Progenitor cell of endocrine pancreas (in vitro differentiated cells): ENCODE data around the gene MAP3K5. TPM values are rescaled to one million over a fixed set of nuclear protein-coding genes. Genes with fewer than 3 reads are reported as not detected.
A peak's percentile ranks its signal among the peaks of the same experiment; 100 is the strongest.

ENCODE experiments used
- DNase-seq: peaks from one replicate; pipeline ENCODE4 v3.0.0; 2021; ENCODE audit warnings: low spot score; ENCODE audit not compliant: unreplicated experiment
- H3K27ac Mint-ChIP-seq: 2 replicates; pipeline ENCODE4 v1.8.0; 2021; ENCODE audit warnings: mild to moderate bottlenecking, moderate library complexity, mixed read lengths
- H3K27me3 Mint-ChIP-seq: 2 replicates; pipeline ENCODE4 v1.8.0; 2021; ENCODE audit warnings: mixed read lengths
- H3K36me3 Mint-ChIP-seq: 2 replicates; pipeline ENCODE4 v1.8.0; 2022; ENCODE audit warnings: mixed read lengths; ENCODE audit not compliant: insufficient read depth
- H3K4me1 Mint-ChIP-seq: 2 replicates; pipeline ENCODE4 v1.8.0; 2021; ENCODE audit warnings: low read depth, mixed read lengths
- H3K4me3 Mint-ChIP-seq: 2 replicates; pipeline ENCODE4 v1.8.0; 2021; ENCODE audit warnings: low read depth, mild to moderate bottlenecking, moderate library complexity, mixed read lengths
- H3K9me3 Mint-ChIP-seq: 2 replicates; pipeline ENCODE4 v1.8.0; 2021; ENCODE audit warnings: low read depth, mixed read lengths
- total RNA-seq: library from RNA; stranded (reverse); gene quantifications from 2 replicates; pipeline ENCODE4 v1.2.1, GENCODE V29; 2021
- TF ChIP-seq, protein P1 (sequence below): fragments of 200-600 bp; sonication (generic); IDR thresholded peaks from one replicate; pipeline ENCODE4 v1.5.0; 2021; ENCODE audit warnings: antibody characterized with exemption, mild to moderate bottlenecking; ENCODE audit not compliant: unreplicated experiment

Gene MAP3K5
- total RNA-seq, 1 donor from 2014 or later, result 1.1 TPM

DNA sequence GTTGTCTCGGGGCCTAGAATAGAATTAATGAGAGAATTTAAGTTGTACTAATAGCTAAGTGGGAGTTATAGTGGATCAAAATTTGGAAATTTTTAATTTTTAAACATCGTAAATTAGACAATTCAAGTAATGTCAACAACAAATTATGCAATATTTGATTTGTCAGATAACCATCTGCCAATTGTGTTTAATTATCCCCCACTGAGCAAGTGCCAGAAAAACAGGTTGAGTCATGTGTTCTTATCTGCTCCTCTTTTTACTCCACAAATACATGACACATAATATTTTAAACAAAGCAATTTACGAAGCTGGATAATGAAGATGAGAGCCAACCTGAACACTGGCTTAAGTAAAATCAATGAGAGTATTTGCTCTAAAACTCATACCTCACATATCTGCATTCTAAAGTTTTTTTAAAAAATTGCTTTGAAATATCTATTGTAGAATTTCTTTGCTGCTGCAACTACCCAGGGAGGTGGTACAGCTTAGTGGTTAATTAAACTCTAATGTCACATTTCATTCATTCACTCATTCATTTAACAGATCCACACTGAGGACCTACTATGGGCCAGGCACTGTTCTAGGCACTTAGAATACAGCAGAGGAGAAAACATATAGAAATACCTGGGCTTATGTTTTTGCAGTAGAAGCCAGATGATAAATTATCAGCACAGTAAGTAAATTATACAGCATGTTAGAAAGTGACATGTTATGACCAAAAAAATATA is 184.9 kb downstream of the MAP3K5 start:
- Mint-ChIP-seq H3K4me3 (no peak overlapping the region), H3K27ac (no peak overlapping the region), H3K4me1 (peaks cover 9% of the 10 kb centered on the region), H3K27me3 (peaks cover 19% of the 10 kb centered on the region), H3K9me3 (no peaks in the 10 kb centered on the region), H3K36me3 (no peaks in the 10 kb centered on the region)
- no peak for DNase-seq
- TF ChIP-seq, protein P1, sequence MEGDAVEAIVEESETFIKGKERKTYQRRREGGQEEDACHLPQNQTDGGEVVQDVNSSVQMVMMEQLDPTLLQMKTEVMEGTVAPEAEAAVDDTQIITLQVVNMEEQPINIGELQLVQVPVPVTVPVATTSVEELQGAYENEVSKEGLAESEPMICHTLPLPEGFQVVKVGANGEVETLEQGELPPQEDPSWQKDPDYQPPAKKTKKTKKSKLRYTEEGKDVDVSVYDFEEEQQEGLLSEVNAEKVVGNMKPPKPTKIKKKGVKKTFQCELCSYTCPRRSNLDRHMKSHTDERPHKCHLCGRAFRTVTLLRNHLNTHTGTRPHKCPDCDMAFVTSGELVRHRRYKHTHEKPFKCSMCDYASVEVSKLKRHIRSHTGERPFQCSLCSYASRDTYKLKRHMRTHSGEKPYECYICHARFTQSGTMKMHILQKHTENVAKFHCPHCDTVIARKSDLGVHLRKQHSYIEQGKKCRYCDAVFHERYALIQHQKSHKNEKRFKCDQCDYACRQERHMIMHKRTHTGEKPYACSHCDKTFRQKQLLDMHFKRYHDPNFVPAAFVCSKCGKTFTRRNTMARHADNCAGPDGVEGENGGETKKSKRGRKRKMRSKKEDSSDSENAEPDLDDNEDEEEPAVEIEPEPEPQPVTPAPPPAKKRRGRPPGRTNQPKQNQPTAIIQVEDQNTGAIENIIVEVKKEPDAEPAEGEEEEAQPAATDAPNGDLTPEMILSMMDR, result no peak

DNA sequence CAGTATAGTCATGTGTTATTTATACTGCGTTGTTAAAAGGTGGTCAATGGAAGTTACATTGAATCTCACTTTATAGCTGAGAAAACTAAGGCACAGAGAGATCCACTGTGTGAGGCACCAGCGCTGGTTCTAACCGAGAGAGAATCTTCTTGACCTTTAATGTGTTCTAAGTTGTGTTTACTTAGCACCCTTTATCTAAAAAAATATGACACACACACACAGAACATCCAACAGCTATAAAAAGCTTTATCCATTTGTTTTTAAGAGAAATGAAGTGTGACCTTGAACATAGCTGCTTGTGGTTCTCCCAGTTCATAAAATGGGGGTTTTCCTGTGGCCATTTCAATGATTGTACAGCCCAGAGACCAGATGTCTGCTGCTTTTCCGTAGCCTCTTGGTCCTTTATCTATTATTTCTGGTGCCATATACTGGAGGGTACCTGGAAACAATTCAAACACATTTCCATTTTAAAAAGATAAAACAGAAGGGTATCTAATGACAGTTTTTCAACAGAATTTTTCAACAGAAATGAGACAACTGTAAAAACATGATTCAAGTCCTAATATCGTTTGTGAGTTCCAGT is 187.3 kb downstream of the MAP3K5 start:
- TF ChIP-seq, protein P1, result no peak
- Mint-ChIP-seq H3K27me3 (peaks cover 18% of the 10 kb centered on the region), H3K36me3 (no peaks in the 10 kb centered on the region), H3K27ac (no peak overlapping the region), H3K4me1 (peaks cover 26% of the 10 kb centered on the region), H3K9me3 (no peaks in the 10 kb centered on the region), H3K4me3 (no peak overlapping the region)
- no peak for DNase-seq

DNA sequence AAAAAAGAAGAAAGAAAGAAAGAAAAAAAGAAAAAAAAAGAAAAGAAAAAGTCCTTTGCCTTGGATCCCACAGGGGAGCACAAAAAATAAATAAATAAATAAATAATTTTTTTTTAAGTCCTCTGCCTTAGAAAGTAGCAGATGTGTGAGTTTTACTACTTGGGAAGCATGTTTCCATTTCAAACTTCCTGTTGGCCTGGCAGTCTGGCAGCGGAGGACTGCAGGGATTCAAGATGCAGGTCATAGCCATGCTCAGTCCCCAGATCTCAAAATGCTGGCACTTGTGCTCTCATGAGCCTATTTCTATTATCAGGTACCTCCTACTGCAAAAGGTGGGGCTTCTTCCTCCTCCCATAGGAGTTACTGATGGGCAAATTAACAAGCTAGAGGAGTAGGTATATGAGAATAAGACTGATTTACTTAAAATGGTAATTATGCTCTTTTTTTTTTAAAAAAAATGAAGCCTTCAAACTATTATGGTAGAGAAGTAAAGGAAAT is 187.9 kb downstream of the MAP3K5 start:
- Mint-ChIP-seq H3K27me3 (peaks cover 17% of the 10 kb centered on the region), H3K36me3 (no peaks in the 10 kb centered on the region), H3K4me1 (peaks cover 26% of the 10 kb centered on the region), H3K9me3 (no peaks in the 10 kb centered on the region), H3K27ac (no peak overlapping the region), H3K4me3 (peak overlapping the region; percentile 16)
- TF ChIP-seq, protein P1, result no peak
- no peak for DNase-seq

DNA sequence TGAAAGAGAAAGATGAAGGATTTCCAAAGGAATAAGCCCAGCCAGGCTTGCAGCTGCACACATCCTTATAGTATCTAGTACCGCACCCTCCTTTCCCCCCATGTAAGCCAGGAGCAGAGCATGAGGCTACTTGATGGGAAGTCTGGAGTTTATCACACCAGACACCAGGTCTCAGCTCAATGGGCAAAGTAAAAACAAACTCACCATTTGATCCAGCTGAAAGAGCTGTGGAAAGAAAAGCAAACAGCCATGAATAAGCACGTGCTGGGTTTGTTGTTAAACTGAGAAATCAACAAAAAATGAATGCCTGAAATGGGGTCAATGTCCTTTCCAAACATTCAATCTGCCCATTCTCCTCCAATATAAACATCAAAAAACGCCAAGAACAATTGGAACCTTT is 191.5 kb downstream of the MAP3K5 start:
- DNase-seq, result no peak
- TF ChIP-seq, protein P1, result no peak
- Mint-ChIP-seq H3K36me3 (no peaks in the 10 kb centered on the region), H3K4me1 (peaks cover 17% of the 10 kb centered on the region), H3K27ac (no peak overlapping the region), H3K4me3 (no peak overlapping the region), H3K9me3 (no peaks in the 10 kb centered on the region), H3K27me3 (peaks cover 27% of the 10 kb centered on the region)

DNA sequence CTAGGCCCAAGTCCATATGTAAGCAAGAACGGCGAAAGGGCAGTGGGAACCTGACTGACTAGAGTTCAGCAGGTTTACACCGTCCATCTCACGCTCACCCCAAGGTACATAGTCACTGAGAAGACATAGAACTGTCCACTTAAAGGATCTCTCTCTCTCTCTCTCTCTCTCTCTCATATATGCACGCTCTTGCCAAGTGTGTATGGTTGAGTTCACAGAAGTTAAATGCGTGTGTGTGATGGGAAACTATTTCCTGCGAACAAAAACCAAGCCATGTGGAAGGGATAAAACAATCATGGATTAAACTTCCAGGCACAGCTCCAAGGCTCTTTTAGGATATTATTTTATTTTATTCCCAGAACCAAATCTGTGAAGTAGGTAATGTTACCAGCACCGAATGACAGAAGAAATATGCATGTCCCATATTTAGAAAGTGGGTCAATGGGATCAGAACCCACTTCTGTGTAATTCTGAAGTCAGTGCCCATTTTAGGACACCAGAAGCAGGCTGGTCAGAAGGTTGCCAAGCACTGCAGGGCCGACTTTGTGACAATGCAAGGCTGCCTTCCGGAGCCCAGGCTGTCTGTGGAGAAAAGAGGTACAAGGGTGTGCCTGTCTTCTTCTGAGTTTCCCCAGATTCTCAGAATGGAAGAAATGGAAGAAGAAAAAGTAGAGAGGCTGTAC is 192.8 kb downstream of the MAP3K5 start:
- H3K4me3 Mint-ChIP-seq, result no peak overlapping the region
- H3K9me3 Mint-ChIP-seq, result no peaks in the 10 kb centered on the region
- DNase-seq, result no peak
- peaks cover 32% of the 10 kb centered on the region for H3K27me3 Mint-ChIP-seq
- peaks cover 17% of the 10 kb centered on the region for H3K4me1 Mint-ChIP-seq
- no peaks in the 10 kb centered on the region for H3K36me3 Mint-ChIP-seq
- TF ChIP-seq, protein P1, result no peak
- no peak overlapping the region for H3K27ac Mint-ChIP-seq
